Heart left ventricle (tissue), 13 donors: ENCODE results near the gene KCNG2.

Experiments
- CTCF ChIP-seq, 12 donors: fragments of 200-600 bp; sonication (generic) in 4 of 12; IDR thresholded peaks; one replicate each; pipeline versions ENCODE4 v1.5.0 to v1.8.0; 2018 to 2022; ENCODE audit warnings: antibody characterized with exemption in 12 of 12, mild to moderate bottlenecking in 5 of 12
- POLR2A ChIP-seq, 2 donors: fragments of 450-650 bp; IDR thresholded peaks; one replicate each; pipeline ENCODE4 v1.6.1; 2017; ENCODE audit warnings: antibody characterized with exemption in 2 of 2, mild to moderate bottlenecking in 2 of 2, moderate library complexity in 2 of 2
- donor health status: ischemic (EF 13 %, LVEDD 7.1; RV severe dilation, severe dysfunction).
- donor health status: DM: no; HTN: yes; CAD: no.
- donor health status: DM: no; HTN: no; CAD: no.
- donor health status: ischemic (EF 25% LVEDD 6.9; RV normal size, moderate dysfunction).
- donor health status: ischemic (EF 25% LVEDD 5.7; RV mildly dilated, moderate dysfunction).
- donor health status: ischemic (EF 35%, LVEDD 5.7; RV mildly dilated, moderate dysfunction).
- donor health status: nonischemic (EF 11% LVEDD 7.7; RV severe dilation, severe dysfunction).
- donor health status: DM: yes; HTN: yes; CAD: no.
- donor health status: PGD.
- donor health status: ischemic (EF 29% LVEDD 5.4; RV normal size, mild dysfunction).
- donor health status: nonischemic (EF 23%, LVEDD 6.1; RV moderate dilation, normal function).

- TF ChIP-seq POLR2A (IDR thresholded peaks at IDR 0.05) = no peak
- no peak for TF ChIP-seq CTCF (IDR thresholded peaks at IDR 0.05)
Measured at GRCh38 chr18:79899609-79900445, 102.1 kb downstream of the KCNG2 start.
